GM12878 (cell line): ENCODE results near the gene USB1. TPM values are rescaled to one million over a fixed set of nuclear protein-coding genes. Genes with fewer than 3 reads are reported as not detected.

Source experiments
- ATAC-seq: fragments of 200-7000 bp; cut with Tn5 transposase; 3 replicates; pipeline ENCODE4 v1.9.1; 2020; ENCODE audit warnings: mild to moderate bottlenecking, moderate library complexity
- BruUV-seq: library from RNA; stranded (reverse); fragments of 400-500 nt; replicated peaks from 2 replicates; lab custom pipeline; 2021; lab: Mats Ljungman, UMichigan
- CTCF ChIA-PET: fragments of 300-600 bp; sonication (Branson Sonifier 250); formaldehyde crosslinking; extraction: SDS; loops from one replicate; lab custom pipeline; 2021; ENCODE audit warnings: inconsistent platforms; lab: Yijun Ruan, JAX
- POLR2A ChIA-PET: fragments of 350-600 bp; formaldehyde crosslinking; extraction: SDS; loops from one replicate; lab custom pipeline; 2021; ENCODE audit warnings: inconsistent platforms; lab: Charles Lee
- RAD21 ChIA-PET: fragments of 300-600 bp; sonication (Branson Sonifier 250); formaldehyde crosslinking; loops from one replicate; lab custom pipeline; 2023; ENCODE audit warnings: antibody characterized with exemption; ENCODE audit not compliant: unreplicated experiment; lab: Charles Lee
- SMC1A ChIA-PET: fragments of 300-600 bp; sonication (Branson Sonifier 250); formaldehyde crosslinking; loops from one replicate; lab custom pipeline; 2023; ENCODE audit not compliant: unreplicated experiment, uncharacterized antibody; lab: Charles Lee
- DNase-seq: peaks from one replicate; pipeline ENCODE4 v3.0.0-alpha.2; 2011; ENCODE audit warnings: low read depth, low spot score
- FAIRE-seq: peaks from 3 replicates; lab custom pipeline; 2011; peaks lifted over from hg19 to GRCh38; lab: Jason Lieb, UNC
- H2AFZ ChIP-seq: 2 replicates; pipeline ENCODE4 v1.6.0; 2011; ENCODE audit warnings: low read depth, low read length, control low read depth; ENCODE audit not compliant: control insufficient read depth
- H3K27ac ChIP-seq: 2 replicates; pipeline ENCODE4 v1.5.1; 2011; ENCODE audit warnings: control low read depth; ENCODE audit not compliant: control insufficient read depth, insufficient read depth
- H3K27me3 ChIP-seq, 2 experiments: replicated peaks in 1 of 2; 2 replicates each; pipeline versions ENCODE4 v1.6.0 to v1.6.1; 2011; ENCODE audit warnings: low read length in 1 of 2; ENCODE audit not compliant: control insufficient read depth in 2 of 2, insufficient read depth in 2 of 2
- H3K36me3 ChIP-seq, 2 experiments: 2 replicates each; pipeline ENCODE4 v1.5.1; 2011; ENCODE audit warnings: low read length in 1 of 2; ENCODE audit not compliant: control insufficient read depth in 2 of 2, insufficient read depth in 2 of 2
- H3K4me1 ChIP-seq: 2 replicates; pipeline ENCODE4 v1.6.1; 2011; ENCODE audit warnings: mild to moderate bottlenecking, low read length, moderate library complexity, mixed read lengths; ENCODE audit not compliant: control insufficient read depth, insufficient read depth
- H3K4me2 ChIP-seq: 2 replicates; pipeline ENCODE4 v1.6.0; 2011; ENCODE audit warnings: control low read depth; ENCODE audit not compliant: control insufficient read depth, insufficient read depth
- H3K4me3 ChIP-seq: fragments of 200-600 bp; sonication (generic); 2 replicates; pipeline ENCODE4 v1.5.1; 2016
- H3K79me2 ChIP-seq: 2 replicates; pipeline ENCODE4 v1.6.0; 2011; ENCODE audit warnings: low read length; ENCODE audit not compliant: control insufficient read depth, insufficient read depth
- H3K9ac ChIP-seq: 2 replicates; pipeline ENCODE4 v1.8.0; 2011; ENCODE audit warnings: low read length, control low read depth, mixed read lengths; ENCODE audit not compliant: control insufficient read depth, insufficient read depth
- H3K9me3 ChIP-seq: replicated peaks from 3 replicates; pipeline ENCODE4 v1.5.1; 2011; ENCODE audit warnings: mild to moderate bottlenecking, low read length; ENCODE audit not compliant: control insufficient read depth, insufficient read depth
- H4K20me1 ChIP-seq: 2 replicates; pipeline ENCODE4 v1.6.0; 2011; ENCODE audit not compliant: control insufficient read depth, insufficient read depth
- BHLHE40 ChIP-seq, 2 experiments: fragments of 450-650 bp in 1 of 2; IDR thresholded peaks; 2 replicates each; pipeline ENCODE4 v1.6.1; 2011 to 2017; ENCODE audit warnings: low read depth in 2 of 2, borderline replicate concordance in 1 of 2, improper control_type of control experiment in 1 of 2, low read length in 1 of 2, mild to moderate bottlenecking in 1 of 2
- CHD2 ChIP-seq: IDR thresholded peaks from 2 replicates; pipeline ENCODE4 v1.6.1; 2011; ENCODE audit warnings: low read depth, low read length, improper control_type of control experiment, borderline replicate concordance
- IRF4 ChIP-seq: IDR thresholded peaks from 2 replicates; pipeline ENCODE4 v1.6.1; 2011; ENCODE audit warnings: low read depth, low read length
- JUNB ChIP-seq: IDR thresholded peaks from 2 replicates; pipeline ENCODE4 v1.6.1; 2016; ENCODE audit warnings: antibody characterized with exemption, mild to moderate bottlenecking
- NBN ChIP-seq: fragments of 450-650 bp; IDR thresholded peaks from 2 replicates; pipeline ENCODE4 v1.6.1; 2016
- NFIC ChIP-seq: IDR thresholded peaks from 2 replicates; pipeline ENCODE4 v1.6.1; 2012; ENCODE audit warnings: low read depth, mild to moderate bottlenecking, inconsistent platforms, low read length, moderate library complexity
- PML ChIP-seq: IDR thresholded peaks from 2 replicates; pipeline ENCODE4 v1.6.1; 2012; ENCODE audit warnings: low read length, inconsistent platforms
- SMAD1 ChIP-seq: fragments of 450-650 bp; IDR thresholded peaks from 2 replicates; pipeline ENCODE4 v1.6.1; 2018; ENCODE audit warnings: mild to moderate bottlenecking, low read depth; ENCODE audit not compliant: partially characterized antibody
- SREBF1 ChIP-seq: IDR thresholded peaks from 2 replicates; pipeline ENCODE4 v1.6.1; 2012; ENCODE audit warnings: mild to moderate bottlenecking, low read length
- TBL1XR1 ChIP-seq: IDR thresholded peaks from 2 replicates; pipeline ENCODE4 v1.6.1; 2012; ENCODE audit warnings: low read depth, low read length, improper control_type of control experiment
- YBX1 ChIP-seq: fragments of 450-650 bp; IDR thresholded peaks from 2 replicates; pipeline ENCODE4 v1.6.1; 2016; ENCODE audit warnings: antibody characterized with exemption
- YY1 ChIP-seq: IDR thresholded peaks from 2 replicates; pipeline ENCODE4 v1.6.1; 2011; ENCODE audit warnings: low read depth, mild to moderate bottlenecking, low read length
- WGBS: methylation state at CpG from one replicate; pipeline ENCODE4 v1.1.6; 2016; ENCODE audit warnings: low lambda C conversion rate; ENCODE audit not compliant: insufficient replicate concordance, insufficient coverage; ENCODE audit errors: missing lambda C conversion rate; 5-methylcytosine and 5-hydroxymethylcytosine counted together
- in situ Hi-C: fragments of 300-500 bp; cut with MboI; formaldehyde crosslinking; loops from 9 replicates; pipeline ENCODE4 v1.14.3; 2018; ENCODE audit warnings: mixed read lengths
- intact Hi-C: fragments of 100-400 bp; cut with micrococcal nuclease; formaldehyde crosslinking; loops from one replicate; pipeline ENCODE4 v1.14.2; 2022; ENCODE audit not compliant: unreplicated experiment
- polyA plus RNA-seq, 11 experiments: library from polyadenylated mRNA; depleted of rRNA in 4 of 11; unstranded in 6 of 11; stranded (reverse) in 5 of 11; fragments of >200 nt; fragmentation: Nextera tagmentation in 4 of 11; fragmentation: Illumina TruSeq in 1 of 11; extraction: Ambion mirVana in 4 of 11; extraction: Trizol in 1 of 11; gene quantifications; 1 replicate in 1 of 11; 2 replicates in 10 of 11; pipeline versions ENCODE4 v1.2.1 to v1.2.3, GENCODE V29; 2011 to 2016; ENCODE audit warnings: inconsistent platforms in 2 of 11, missing spikeins in 2 of 11, low read depth in 1 of 11
- total RNA-seq, 4 experiments: library from RNA; depleted of rRNA in 3 of 4; stranded (reverse); fragments of >200 nt in 3 of 4; fragmentation: Illumina TruSeq in 1 of 4; extraction: Trizol in 1 of 4; gene quantifications; 2 replicates each; pipeline versions ENCODE4 v1.2.1 to v1.2.3, GENCODE V29; 2013 to 2021
- TF ChIP-seq, protein P1 (sequence below), 3 experiments: IDR thresholded peaks in 2 of 3; conservative IDR thresholded peaks in 1 of 3; 2 replicates each; pipeline ENCODE4 v1.5.1; 2011; ENCODE audit warnings: low read depth in 3 of 3, low read length in 3 of 3, mild to moderate bottlenecking in 3 of 3, control low read depth in 2 of 3, moderate library complexity in 2 of 3, inconsistent platforms in 1 of 3, mixed read lengths in 1 of 3; ENCODE audit not compliant: control insufficient read depth in 2 of 3, insufficient read depth in 1 of 3; ENCODE audit errors: extremely low read depth in 1 of 3
- TF ChIP-seq, protein P2 (sequence below): fragments of 450-650 bp; IDR thresholded peaks from 2 replicates; pipeline ENCODE4 v1.6.1; 2017; ENCODE audit warnings: mild to moderate bottlenecking
- TF ChIP-seq, protein P3 (sequence below): IDR thresholded peaks from 2 replicates; pipeline ENCODE4 v1.6.1; 2012; ENCODE audit warnings: low read depth, low read length, improper control_type of control experiment

The USB1 gene
- total and polyA plus RNA-seq, 10 of the 15 experiments (the other 5 are each of a cell fraction or from before 2014, with no cell fraction given) = 7.9 to 72.2 (median 41.6) TPM

DNA sequence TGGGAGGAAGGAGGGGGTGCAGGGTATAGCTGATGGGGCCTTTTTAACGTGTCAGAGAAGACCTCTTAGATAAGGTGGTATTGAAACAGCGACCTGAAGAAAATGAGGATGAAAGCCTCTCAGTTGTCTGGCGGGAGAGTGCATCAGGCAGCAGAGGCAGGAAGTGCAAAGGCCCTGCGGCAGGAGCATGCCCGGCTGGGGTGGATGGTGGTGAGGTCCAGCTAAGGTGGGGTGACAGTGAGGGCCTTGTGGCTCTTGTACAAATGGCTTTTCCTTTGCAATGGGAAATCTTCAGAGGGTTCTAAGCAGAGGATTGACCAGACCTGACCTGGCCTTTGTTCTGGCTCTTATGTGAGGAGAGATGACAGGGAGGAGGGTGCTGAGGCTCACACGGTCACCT, 35.7 kb downstream of the USB1 start:
- ChIA-PET CTCF (no interaction called here), SMC1A (interaction anchor here (0.6 kb wide), 1 partner anchor 56 kb away, joined by 3 read pairs; no protein-coding TSS in a partner anchor), POLR2A (no interaction called here), RAD21 (interaction anchor here (1.3 kb wide), 1 partner anchor 66 kb away, joined by 3 read pairs; no protein-coding TSS in a partner anchor)
- no peak overlapping the region for H3K4me3 ChIP-seq
- no peaks in the 10 kb centered on the region for H3K79me2 ChIP-seq
- no peak overlapping the region for H3K9ac ChIP-seq
- H3K9me3 ChIP-seq = no peaks in the 10 kb centered on the region
- BruUV-seq = no TSS peak
- no peak overlapping the region for H3K4me2 ChIP-seq
- H2AFZ ChIP-seq = no peak overlapping the region
- in situ Hi-C loops = no loop called here
- ATAC-seq (no peak), DNase-seq (no peak), FAIRE-seq (no peak)
- H3K27ac ChIP-seq = no peak overlapping the region
- no peaks in the 10 kb centered on the region for H4K20me1 ChIP-seq
- intact Hi-C loops = no loop called here
- H3K27me3 ChIP-seq = no peaks in the 10 kb centered on the region; a peak in 1 of 4 replicates
- 42% methylated on average over 6 of the region's 6 CpGs for WGBS
- H3K4me1 ChIP-seq = no peaks in the 10 kb centered on the region
- no peaks in the 10 kb centered on the region for H3K36me3 ChIP-seq
- TF ChIP-seq PML = no peak
- no peak for TF ChIP-seq SMAD1
- TF ChIP-seq, protein P1, sequence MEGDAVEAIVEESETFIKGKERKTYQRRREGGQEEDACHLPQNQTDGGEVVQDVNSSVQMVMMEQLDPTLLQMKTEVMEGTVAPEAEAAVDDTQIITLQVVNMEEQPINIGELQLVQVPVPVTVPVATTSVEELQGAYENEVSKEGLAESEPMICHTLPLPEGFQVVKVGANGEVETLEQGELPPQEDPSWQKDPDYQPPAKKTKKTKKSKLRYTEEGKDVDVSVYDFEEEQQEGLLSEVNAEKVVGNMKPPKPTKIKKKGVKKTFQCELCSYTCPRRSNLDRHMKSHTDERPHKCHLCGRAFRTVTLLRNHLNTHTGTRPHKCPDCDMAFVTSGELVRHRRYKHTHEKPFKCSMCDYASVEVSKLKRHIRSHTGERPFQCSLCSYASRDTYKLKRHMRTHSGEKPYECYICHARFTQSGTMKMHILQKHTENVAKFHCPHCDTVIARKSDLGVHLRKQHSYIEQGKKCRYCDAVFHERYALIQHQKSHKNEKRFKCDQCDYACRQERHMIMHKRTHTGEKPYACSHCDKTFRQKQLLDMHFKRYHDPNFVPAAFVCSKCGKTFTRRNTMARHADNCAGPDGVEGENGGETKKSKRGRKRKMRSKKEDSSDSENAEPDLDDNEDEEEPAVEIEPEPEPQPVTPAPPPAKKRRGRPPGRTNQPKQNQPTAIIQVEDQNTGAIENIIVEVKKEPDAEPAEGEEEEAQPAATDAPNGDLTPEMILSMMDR (IDR thresholded peaks at IDR 0.05 in 2 of 3, conservative IDR thresholded peaks at IDR 0.05 in 1 of 3; ENCODE audit: control insufficient read depth in 2 of 3, extremely low read depth in 1 of 3, insufficient read depth in 1 of 3, low read depth in 3 of 3, low read length in 3 of 3) = no peak
- TF ChIP-seq NBN = no peak
- TF ChIP-seq, protein P2, sequence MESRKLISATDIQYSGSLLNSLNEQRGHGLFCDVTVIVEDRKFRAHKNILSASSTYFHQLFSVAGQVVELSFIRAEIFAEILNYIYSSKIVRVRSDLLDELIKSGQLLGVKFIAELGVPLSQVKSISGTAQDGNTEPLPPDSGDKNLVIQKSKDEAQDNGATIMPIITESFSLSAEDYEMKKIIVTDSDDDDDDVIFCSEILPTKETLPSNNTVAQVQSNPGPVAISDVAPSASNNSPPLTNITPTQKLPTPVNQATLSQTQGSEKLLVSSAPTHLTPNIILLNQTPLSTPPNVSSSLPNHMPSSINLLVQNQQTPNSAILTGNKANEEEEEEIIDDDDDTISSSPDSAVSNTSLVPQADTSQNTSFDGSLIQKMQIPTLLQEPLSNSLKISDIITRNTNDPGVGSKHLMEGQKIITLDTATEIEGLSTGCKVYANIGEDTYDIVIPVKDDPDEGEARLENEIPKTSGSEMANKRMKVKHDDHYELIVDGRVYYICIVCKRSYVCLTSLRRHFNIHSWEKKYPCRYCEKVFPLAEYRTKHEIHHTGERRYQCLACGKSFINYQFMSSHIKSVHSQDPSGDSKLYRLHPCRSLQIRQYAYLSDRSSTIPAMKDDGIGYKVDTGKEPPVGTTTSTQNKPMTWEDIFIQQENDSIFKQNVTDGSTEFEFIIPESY = no peak
- no peak for TF ChIP-seq SREBF1
- TF ChIP-seq YY1 = no peak
- no peak for TF ChIP-seq NFIC
- no peak for TF ChIP-seq IRF4
- no peak for TF ChIP-seq BHLHE40 (IDR thresholded peaks at IDR 0.05; ENCODE audit: borderline replicate concordance in 1 of 2, low read depth in 2 of 2, low read length in 1 of 2)
- TF ChIP-seq JUNB = no peak
- TF ChIP-seq TBL1XR1 = no peak
- TF ChIP-seq YBX1 = no peak
- no peak for TF ChIP-seq CHD2
- TF ChIP-seq, protein P3, sequence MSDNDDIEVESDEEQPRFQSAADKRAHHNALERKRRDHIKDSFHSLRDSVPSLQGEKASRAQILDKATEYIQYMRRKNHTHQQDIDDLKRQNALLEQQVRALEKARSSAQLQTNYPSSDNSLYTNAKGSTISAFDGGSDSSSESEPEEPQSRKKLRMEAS = no peak
